Uterus (tissue), 4 donors: ENCODE results near the gene MGAM2. TPM values are rescaled to one million over a fixed set of nuclear protein-coding genes. Genes with fewer than 3 reads are reported as not detected.

ENCODE experiments used
- DNase-seq, 2 donors: peaks; one replicate each; pipeline ENCODE4 v3.0.0-alpha.2; 2019 to 2020
- H3K27ac ChIP-seq, 2 donors: fragments of 200-600 bp; sonication (generic); 1 replicate in 1 of 2; 2 replicates in 1 of 2; pipeline ENCODE4 v1.5.1; 2016 to 2018
- H3K27me3 ChIP-seq, 2 donors: fragments of 200-600 bp; sonication (generic); one replicate each; pipeline ENCODE4 v1.5.1; 2018 to 2019; ENCODE audit warnings: control low read depth in 1 of 2
- H3K36me3 ChIP-seq, 2 donors: fragments of 200-600 bp; sonication (generic); one replicate each; pipeline ENCODE4 v1.5.1; 2019; ENCODE audit warnings: control low read depth in 1 of 2
- H3K4me1 ChIP-seq, 2 donors: fragments of 200-600 bp; sonication (generic); one replicate each; pipeline ENCODE4 v1.5.1; 2018 to 2019; ENCODE audit warnings: control low read depth in 1 of 2
- H3K4me3 ChIP-seq, 2 donors: fragments of 200-600 bp; sonication (generic); 1 replicate in 1 of 2; 2 replicates in 1 of 2; pipeline ENCODE4 v1.5.1; 2018 to 2019; ENCODE audit warnings: mild to moderate bottlenecking in 1 of 2
- H3K9me3 ChIP-seq, 2 donors: fragments of 200-600 bp; sonication (generic); one replicate each; pipeline ENCODE4 v1.5.1; 2019; ENCODE audit warnings: control low read depth in 1 of 2
- CTCF ChIP-seq, 4 experiments: fragments of 200-600 bp in 2 of 4; fragments of 450-650 bp in 2 of 4; sonication (generic) in 2 of 4; IDR thresholded peaks; one replicate each; pipeline ENCODE4 v1.5.1; 2016 to 2019; ENCODE audit warnings: antibody characterized with exemption in 4 of 4, mild to moderate bottlenecking in 2 of 4, moderate library complexity in 1 of 4
- POLR2A ChIP-seq, 2 donors: fragments of 450-650 bp; IDR thresholded peaks; one replicate each; pipeline ENCODE4 v1.6.1; 2016; ENCODE audit warnings: antibody characterized with exemption in 2 of 2, mild to moderate bottlenecking in 1 of 2, moderate library complexity in 1 of 2
- intact Hi-C: fragments of 100-400 bp; cut with DNase I; formaldehyde crosslinking; loops from one replicate; pipeline ENCODE4 v1.15.1; 2023; ENCODE audit warnings: low total_unique reads
- total RNA-seq, 4 donors: library from RNA; depleted of rRNA in 3 of 4; stranded (reverse); fragments of >200 nt in 3 of 4; gene quantifications; one replicate each; pipeline versions ENCODE4 v1.1.0 to v1.2.4, GENCODE V29; 2014 to 2023
- donor health status: DM: yes; HTN: yes; CAD: no.

The MGAM2 gene
- total RNA-seq, 4 donors from 2014 or later = under 0.01 to 0.12 (median 0.07) TPM; not detected in 1

- Histone ChIP-seq H3K36me3 (no peaks in the 10 kb centered on the region), H3K4me1 (no peaks in the 10 kb centered on the region), H3K27me3 (no peaks in the 10 kb centered on the region), H3K27ac (no peak overlapping the region), H3K9me3 (no peaks in the 10 kb centered on the region), H3K4me3 (no peak overlapping the region)
- no peak for DNase-seq
- TF ChIP-seq POLR2A (IDR thresholded peaks at IDR 0.05) (no peak), CTCF (IDR thresholded peaks at IDR 0.05) (no peak)
- intact Hi-C loops = no loop called here
Measured at GRCh38 chr7:142108728-142109505, 2.6 kb upstream of the MGAM2 start.

GRCh38 chr7:142110098-142110497, 1.4 kb upstream of the MGAM2 start:
- intact Hi-C loops = no loop called here

GRCh38 chr7:142110638-142111037, 880 bp upstream of the MGAM2 start:
- Histone ChIP-seq H3K4me1 (no peaks in the 10 kb centered on the region), H3K27me3 (no peaks in the 10 kb centered on the region), H3K36me3 (no peaks in the 10 kb centered on the region), H3K27ac (no peak overlapping the region), H3K4me3 (no peak overlapping the region), H3K9me3 (no peaks in the 10 kb centered on the region)
- TF ChIP-seq POLR2A (IDR thresholded peaks at IDR 0.05) = no peak
- intact Hi-C loops = no loop called here
- DNase-seq = no peak

More at GRCh38 chr7:142110098-142110497, 1.4 kb upstream of the MGAM2 start:
- H3K27me3 ChIP-seq = no peaks in the 10 kb centered on the region
- no peak for TF ChIP-seq POLR2A (IDR thresholded peaks at IDR 0.05)
- H3K9me3 ChIP-seq = no peaks in the 10 kb centered on the region
- no peak overlapping the region for H3K4me3 ChIP-seq
- H3K36me3 ChIP-seq = no peaks in the 10 kb centered on the region
- no peak overlapping the region for H3K27ac ChIP-seq
- no peaks in the 10 kb centered on the region for H3K4me1 ChIP-seq
- DNase-seq = no peak

- no peak overlapping the region for H3K27ac ChIP-seq
Measured at GRCh38 chr7:142112086-142112485, 568 bp downstream of the MGAM2 start.

GRCh38 chr7:142114207-142114606, 2.7 kb downstream of the MGAM2 start:
- no peak for DNase-seq

More at GRCh38 chr7:142112086-142112485, 568 bp downstream of the MGAM2 start:
- Histone ChIP-seq H3K27me3 (no peaks in the 10 kb centered on the region), H3K4me1 (no peaks in the 10 kb centered on the region), H3K36me3 (no peaks in the 10 kb centered on the region), H3K4me3 (no peak overlapping the region), H3K9me3 (no peaks in the 10 kb centered on the region)
- intact Hi-C loops = no loop called here
- TF ChIP-seq POLR2A (IDR thresholded peaks at IDR 0.05) (no peak), CTCF (IDR thresholded peaks at IDR 0.05) (no peak)
- no peak for DNase-seq

More at GRCh38 chr7:142114207-142114606, 2.7 kb downstream of the MGAM2 start:
- no peaks in the 10 kb centered on the region for H3K27me3 ChIP-seq
- no peak overlapping the region for H3K27ac ChIP-seq
- H3K4me3 ChIP-seq = no peak overlapping the region
- no peak for TF ChIP-seq CTCF (IDR thresholded peaks at IDR 0.05)
- no peak for TF ChIP-seq POLR2A (IDR thresholded peaks at IDR 0.05)
- H3K4me1 ChIP-seq = no peaks in the 10 kb centered on the region
- intact Hi-C loops = no loop called here
- no peaks in the 10 kb centered on the region for H3K9me3 ChIP-seq
- H3K36me3 ChIP-seq = no peaks in the 10 kb centered on the region
